Neural progenitor cell (in vitro differentiated cells): ENCODE results near the gene MCRS1. TPM values are rescaled to one million over a fixed set of nuclear protein-coding genes. Genes with fewer than 3 reads are reported as not detected.
"Not testable (repeated sequence)": the region's sequence is repeated elsewhere in the genome, so short reads cannot be mapped to it uniquely, and the experiment has no call there.

Experiments used
- DNase-seq: peaks from one replicate; pipeline ENCODE4 v3.0.0-alpha.2; 2016; ENCODE audit warnings: low spot score
- H2AFZ ChIP-seq: fragments of 200-600 bp; sonication (generic); replicated peaks from 2 replicates; pipeline ENCODE4 v1.6.1; 2016; ENCODE audit warnings: antibody characterized with exemption
- H3F3A ChIP-seq: fragments of 200-600 bp; sonication (generic); 2 replicates; pipeline ENCODE4 v1.6.1; 2016; ENCODE audit warnings: antibody characterized with exemption, low read depth
- H3K27ac ChIP-seq: fragments of 200-600 bp; sonication (generic); 2 replicates; pipeline ENCODE4 v1.5.1; 2016; ENCODE audit warnings: mild to moderate bottlenecking
- H3K27me3 ChIP-seq: fragments of 200-600 bp; sonication (generic); 2 replicates; pipeline ENCODE4 v1.6.1; 2016; ENCODE audit warnings: mild to moderate bottlenecking, moderate library complexity
- H3K36me3 ChIP-seq: fragments of 200-600 bp; sonication (generic); 2 replicates; pipeline ENCODE4 v1.5.1; 2016
- H3K4me1 ChIP-seq: fragments of 200-600 bp; sonication (generic); 2 replicates; pipeline ENCODE4 v1.6.1; 2016; ENCODE audit warnings: mixed run types
- H3K4me2 ChIP-seq: fragments of 200-600 bp; sonication (generic); 2 replicates; pipeline ENCODE4 v1.6.1; 2016
- H3K4me3 ChIP-seq: fragments of 200-600 bp; sonication (generic); 2 replicates; pipeline ENCODE4 v1.5.1; 2016
- H3K79me2 ChIP-seq: fragments of 200-600 bp; sonication (generic); 2 replicates; pipeline ENCODE4 v1.6.1; 2016; ENCODE audit warnings: low read depth
- H3K9ac ChIP-seq: fragments of 200-600 bp; sonication (generic); 2 replicates; pipeline ENCODE4 v1.6.1; 2016
- H3K9me3 ChIP-seq: fragments of 200-600 bp; sonication (generic); 2 replicates; pipeline ENCODE4 v1.5.1; 2016; ENCODE audit warnings: low read depth
- H4K20me1 ChIP-seq: fragments of 200-600 bp; sonication (generic); 2 replicates; pipeline ENCODE4 v1.6.1; 2016; ENCODE audit warnings: low read depth
- H3K27ac Mint-ChIP-seq: 3 replicates; pipeline ENCODE4 v1.8.0; 2021; ENCODE audit warnings: mixed read lengths
- H3K27me3 Mint-ChIP-seq: 2 replicates; pipeline ENCODE4 v1.8.0; 2022; ENCODE audit warnings: low read depth, mild to moderate bottlenecking, inconsistent platforms, moderate library complexity, mixed read lengths; ENCODE audit not compliant: insufficient read depth
- H3K36me3 Mint-ChIP-seq: 3 replicates; pipeline ENCODE4 v1.8.0; 2021; ENCODE audit warnings: mixed read lengths
- H3K4me1 Mint-ChIP-seq: 3 replicates; pipeline ENCODE4 v1.8.0; 2021; ENCODE audit warnings: mixed read lengths
- H3K4me3 Mint-ChIP-seq: 3 replicates; pipeline ENCODE4 v1.8.0; 2021; ENCODE audit warnings: mild to moderate bottlenecking, moderate library complexity, mixed read lengths
- H3K9me3 Mint-ChIP-seq: 3 replicates; pipeline ENCODE4 v1.8.0; 2020; ENCODE audit warnings: mixed read lengths
- EZH2 ChIP-seq: fragments of 200-600 bp; sonication (generic); IDR thresholded peaks from 2 replicates; pipeline ENCODE4 v1.6.1; 2017; ENCODE audit warnings: antibody characterized with exemption, mild to moderate bottlenecking, moderate library complexity
- EZH2phosphoT487 ChIP-seq: fragments of 200-600 bp; sonication (generic); IDR thresholded peaks from 2 replicates; pipeline ENCODE4 v1.6.1; 2017; ENCODE audit warnings: antibody characterized with exemption
- small RNA-seq: library from RNA; depleted of rRNA; stranded (forward); fragments of <200 nt; gene quantifications from one replicate; pipeline ENCODE3, GENCODE V24; 2015
- total RNA-seq: library from RNA; depleted of rRNA; stranded (reverse); fragments of >200 nt; gene quantifications from 2 replicates; pipeline ENCODE4 v1.2.3, GENCODE V29; 2015; ENCODE audit warnings: low replicate concordance
- TF ChIP-seq, protein P1 (sequence below): fragments of 200-600 bp; sonication (generic); IDR thresholded peaks from 2 replicates; pipeline ENCODE4 v1.5.1; 2017; ENCODE audit warnings: antibody characterized with exemption, mild to moderate bottlenecking

MCRS1 gene
- total RNA-seq, 1 donor from 2014 or later: 62.4 TPM

- no peak overlapping the region for H2AFZ ChIP-seq
- no peaks in the 10 kb centered on the region for H4K20me1 ChIP-seq
- H3K4me3 ChIP-seq: no peak overlapping the region
- no peak overlapping the region for H3K27ac ChIP-seq
- no peak overlapping the region for H3K4me3 Mint-ChIP-seq
- H3K4me2 ChIP-seq: no peak overlapping the region
- no peaks in the 10 kb centered on the region for H3K27me3 Mint-ChIP-seq
- TF ChIP-seq EZH2phosphoT487 (no peak), EZH2 (no peak)
- TF ChIP-seq, protein P1, sequence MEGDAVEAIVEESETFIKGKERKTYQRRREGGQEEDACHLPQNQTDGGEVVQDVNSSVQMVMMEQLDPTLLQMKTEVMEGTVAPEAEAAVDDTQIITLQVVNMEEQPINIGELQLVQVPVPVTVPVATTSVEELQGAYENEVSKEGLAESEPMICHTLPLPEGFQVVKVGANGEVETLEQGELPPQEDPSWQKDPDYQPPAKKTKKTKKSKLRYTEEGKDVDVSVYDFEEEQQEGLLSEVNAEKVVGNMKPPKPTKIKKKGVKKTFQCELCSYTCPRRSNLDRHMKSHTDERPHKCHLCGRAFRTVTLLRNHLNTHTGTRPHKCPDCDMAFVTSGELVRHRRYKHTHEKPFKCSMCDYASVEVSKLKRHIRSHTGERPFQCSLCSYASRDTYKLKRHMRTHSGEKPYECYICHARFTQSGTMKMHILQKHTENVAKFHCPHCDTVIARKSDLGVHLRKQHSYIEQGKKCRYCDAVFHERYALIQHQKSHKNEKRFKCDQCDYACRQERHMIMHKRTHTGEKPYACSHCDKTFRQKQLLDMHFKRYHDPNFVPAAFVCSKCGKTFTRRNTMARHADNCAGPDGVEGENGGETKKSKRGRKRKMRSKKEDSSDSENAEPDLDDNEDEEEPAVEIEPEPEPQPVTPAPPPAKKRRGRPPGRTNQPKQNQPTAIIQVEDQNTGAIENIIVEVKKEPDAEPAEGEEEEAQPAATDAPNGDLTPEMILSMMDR: no peak
- DNase-seq: no peak
- no peaks in the 10 kb centered on the region for H3K4me1 Mint-ChIP-seq
- H3F3A ChIP-seq: peaks cover 14% of the 10 kb centered on the region
- no peaks in the 10 kb centered on the region for H3K9me3 ChIP-seq
- H3K4me1 ChIP-seq: no peaks in the 10 kb centered on the region
- H3K79me2 ChIP-seq: no peaks in the 10 kb centered on the region
- no peaks in the 10 kb centered on the region for H3K36me3 ChIP-seq
- no peaks in the 10 kb centered on the region for H3K27me3 ChIP-seq
- H3K36me3 Mint-ChIP-seq: peaks cover 5% of the 10 kb centered on the region
- H3K9me3 Mint-ChIP-seq: no peaks in the 10 kb centered on the region
- H3K27ac Mint-ChIP-seq: no peak overlapping the region
- no peak overlapping the region for H3K9ac ChIP-seq
Observed at GRCh38 chr12:49511410-49511809, 56.5 kb downstream of the MCRS1 start.

DNA sequence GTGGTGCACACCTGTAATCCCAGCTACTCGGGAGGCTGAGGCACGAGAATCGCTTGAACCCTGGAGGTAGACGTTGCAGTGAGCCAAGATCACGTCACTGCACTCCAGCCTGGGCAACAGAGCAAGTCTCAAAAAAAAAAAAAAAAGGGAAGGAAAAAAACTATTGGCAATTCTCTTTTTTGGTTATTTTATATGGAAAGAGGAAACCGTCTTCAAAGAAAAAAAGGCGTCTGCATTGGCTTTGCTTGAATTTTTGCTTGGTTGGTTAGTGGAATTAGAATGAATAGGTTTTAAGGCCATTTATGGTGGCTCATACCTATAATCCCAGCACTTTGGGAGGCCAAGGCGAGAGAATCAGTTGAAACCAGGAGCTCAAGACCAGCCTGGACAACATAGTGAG is 58.3 kb downstream of the MCRS1 start:
- H3K79me2 ChIP-seq, H3K27ac ChIP-seq, H3K4me2 ChIP-seq, H3K4me3 Mint-ChIP-seq, H3K9me3 ChIP-seq, H3K4me3 ChIP-seq, H3K9me3 Mint-ChIP-seq, H2AFZ ChIP-seq, H3K27me3 Mint-ChIP-seq, H3K27me3 ChIP-seq, H3K36me3 Mint-ChIP-seq, H4K20me1 ChIP-seq, H3K36me3 ChIP-seq, H3K9ac ChIP-seq, DNase-seq, H3K27ac Mint-ChIP-seq, H3K4me1 Mint-ChIP-seq, H3K4me1 ChIP-seq: not testable (repeated sequence)
- peaks cover 14% of the 10 kb centered on the region for H3F3A ChIP-seq

Small RNA genes lying within 50 kb of the gene (small RNA-seq; reads per million reads assigned to genes)
- not detected for gene POLR2KP1
- gene RNU6-834P: not detected

Other genes starting within 250 kb of the MCRS1 start
- gene TROAP, start 244.9 kb downstream of the MCRS1 start, total RNA-seq: 40.0 and 66.4 TPM in 2 replicates
- gene C1QL4, start 231.0 kb downstream of the MCRS1 start, total RNA-seq: 0.84 and 2.8 TPM in 2 replicates
- gene DNAJC22, start 221.3 kb downstream of the MCRS1 start, total RNA-seq: 0.34 and 0.39 TPM in 2 replicates
- gene SPATS2, start 200.7 kb downstream of the MCRS1 start, total RNA-seq: 45.2 and 49.5 TPM in 2 replicates
- 0.19 TPM in 1 of 2 replicates, not detected in the other for gene KCNH3, start 29.1 kb downstream of the MCRS1 start, total RNA-seq
- 0.25 TPM in 1 of 2 replicates, not detected in the other for gene FAM186B, start 37.5 kb upstream of the MCRS1 start, total RNA-seq
- 18.1 and 30.5 TPM in 2 replicates for gene PRPF40B, start 55.4 kb upstream of the MCRS1 start, total RNA-seq
- 17.3 and 24.0 TPM in 2 replicates for gene FMNL3, start 139.3 kb upstream of the MCRS1 start, total RNA-seq
- 256 and 318 TPM in 2 replicates for gene TMBIM6, start 173.4 kb upstream of the MCRS1 start, total RNA-seq